DOHH2 (cell line): ENCODE data around the gene SIVA1.

ENCODE experiments used
- H3F3A ChIP-seq: fragments of 200-600 bp; sonication (generic), shearing (Covaris generic); 2 replicates; pipeline ENCODE4 v1.6.0; 2016; ENCODE audit warnings: antibody characterized with exemption, mild to moderate bottlenecking; ENCODE audit not compliant: control insufficient read depth, insufficient read depth
- H3K27ac ChIP-seq: fragments of 200-600 bp; sonication (generic); 2 replicates; pipeline ENCODE4 v1.5.1; 2014; ENCODE audit warnings: low read depth, mild to moderate bottlenecking, low read length, moderate library complexity
- H3K27me3 ChIP-seq: fragments of 200-600 bp; sonication (generic); 2 replicates; pipeline ENCODE4 v1.6.1; 2014; ENCODE audit warnings: mild to moderate bottlenecking, low read length, mixed read lengths; ENCODE audit not compliant: control insufficient read depth
- H3K36me3 ChIP-seq: fragments of 200-600 bp; sonication (generic); 2 replicates; pipeline ENCODE4 v1.6.1; 2014; ENCODE audit warnings: mild to moderate bottlenecking, low read length, moderate library complexity, mixed read lengths; ENCODE audit not compliant: control insufficient read depth
- H3K4me1 ChIP-seq: fragments of 200-600 bp; sonication (generic); 2 replicates; pipeline ENCODE4 v1.6.1; 2014; ENCODE audit warnings: mild to moderate bottlenecking, low read length, mixed read lengths; ENCODE audit not compliant: control insufficient read depth
- H3K4me2 ChIP-seq: fragments of 200-600 bp; sonication (generic); 2 replicates; pipeline ENCODE4 v1.6.0; 2014; ENCODE audit warnings: mild to moderate bottlenecking, low read length, moderate library complexity
- H3K4me3 ChIP-seq: fragments of 200-600 bp; sonication (generic); 2 replicates; pipeline ENCODE4 v1.5.1; 2014; ENCODE audit warnings: mild to moderate bottlenecking, low read length, mixed read lengths
- H3K79me2 ChIP-seq: fragments of 200-600 bp; sonication (generic); 2 replicates; pipeline ENCODE4 v1.6.1; 2014; ENCODE audit warnings: mild to moderate bottlenecking, low read length, mixed read lengths; ENCODE audit not compliant: control insufficient read depth
- H3K9me2 ChIP-seq: fragments of 200-600 bp; sonication (generic); replicated peaks from 2 replicates; pipeline ENCODE4 v1.6.1; 2014; ENCODE audit warnings: mild to moderate bottlenecking, low read length, mixed read lengths; ENCODE audit not compliant: control insufficient read depth
- H3K9me3 ChIP-seq: fragments of 200-600 bp; sonication (generic); 2 replicates; pipeline ENCODE4 v1.6.1; 2014; ENCODE audit warnings: antibody characterized with exemption, low read length, mixed read lengths; ENCODE audit not compliant: control insufficient read depth, insufficient read depth
- H4K20me1 ChIP-seq: fragments of 200-600 bp; sonication (generic); 2 replicates; pipeline ENCODE4 v1.6.0; 2014; ENCODE audit warnings: low read depth, mild to moderate bottlenecking, antibody characterized with exemption, low read length, moderate library complexity; ENCODE audit not compliant: control insufficient read depth, insufficient read depth
- EZH2phosphoT487 ChIP-seq: fragments of 200-600 bp; sonication (generic); IDR thresholded peaks from 2 replicates; pipeline ENCODE4 v1.6.1; 2017; ENCODE audit warnings: borderline replicate concordance, mild to moderate bottlenecking, antibody characterized with exemption, low read length, moderate library complexity, mixed read lengths
- TF ChIP-seq, protein P1 (sequence below): fragments of 200-600 bp; sonication (generic); IDR thresholded peaks from one replicate; pipeline ENCODE4 v1.5.1; 2014; ENCODE audit warnings: antibody characterized with exemption, mild to moderate bottlenecking, low read depth, low read length; ENCODE audit not compliant: poor library complexity, severe bottlenecking

The SIVA1 gene

GRCh38 chr14:104799244-104800014, 46.5 kb downstream of the SIVA1 start:
- TF ChIP-seq, protein P1, sequence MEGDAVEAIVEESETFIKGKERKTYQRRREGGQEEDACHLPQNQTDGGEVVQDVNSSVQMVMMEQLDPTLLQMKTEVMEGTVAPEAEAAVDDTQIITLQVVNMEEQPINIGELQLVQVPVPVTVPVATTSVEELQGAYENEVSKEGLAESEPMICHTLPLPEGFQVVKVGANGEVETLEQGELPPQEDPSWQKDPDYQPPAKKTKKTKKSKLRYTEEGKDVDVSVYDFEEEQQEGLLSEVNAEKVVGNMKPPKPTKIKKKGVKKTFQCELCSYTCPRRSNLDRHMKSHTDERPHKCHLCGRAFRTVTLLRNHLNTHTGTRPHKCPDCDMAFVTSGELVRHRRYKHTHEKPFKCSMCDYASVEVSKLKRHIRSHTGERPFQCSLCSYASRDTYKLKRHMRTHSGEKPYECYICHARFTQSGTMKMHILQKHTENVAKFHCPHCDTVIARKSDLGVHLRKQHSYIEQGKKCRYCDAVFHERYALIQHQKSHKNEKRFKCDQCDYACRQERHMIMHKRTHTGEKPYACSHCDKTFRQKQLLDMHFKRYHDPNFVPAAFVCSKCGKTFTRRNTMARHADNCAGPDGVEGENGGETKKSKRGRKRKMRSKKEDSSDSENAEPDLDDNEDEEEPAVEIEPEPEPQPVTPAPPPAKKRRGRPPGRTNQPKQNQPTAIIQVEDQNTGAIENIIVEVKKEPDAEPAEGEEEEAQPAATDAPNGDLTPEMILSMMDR, result no peak
- no peak for TF ChIP-seq EZH2phosphoT487

DNA sequence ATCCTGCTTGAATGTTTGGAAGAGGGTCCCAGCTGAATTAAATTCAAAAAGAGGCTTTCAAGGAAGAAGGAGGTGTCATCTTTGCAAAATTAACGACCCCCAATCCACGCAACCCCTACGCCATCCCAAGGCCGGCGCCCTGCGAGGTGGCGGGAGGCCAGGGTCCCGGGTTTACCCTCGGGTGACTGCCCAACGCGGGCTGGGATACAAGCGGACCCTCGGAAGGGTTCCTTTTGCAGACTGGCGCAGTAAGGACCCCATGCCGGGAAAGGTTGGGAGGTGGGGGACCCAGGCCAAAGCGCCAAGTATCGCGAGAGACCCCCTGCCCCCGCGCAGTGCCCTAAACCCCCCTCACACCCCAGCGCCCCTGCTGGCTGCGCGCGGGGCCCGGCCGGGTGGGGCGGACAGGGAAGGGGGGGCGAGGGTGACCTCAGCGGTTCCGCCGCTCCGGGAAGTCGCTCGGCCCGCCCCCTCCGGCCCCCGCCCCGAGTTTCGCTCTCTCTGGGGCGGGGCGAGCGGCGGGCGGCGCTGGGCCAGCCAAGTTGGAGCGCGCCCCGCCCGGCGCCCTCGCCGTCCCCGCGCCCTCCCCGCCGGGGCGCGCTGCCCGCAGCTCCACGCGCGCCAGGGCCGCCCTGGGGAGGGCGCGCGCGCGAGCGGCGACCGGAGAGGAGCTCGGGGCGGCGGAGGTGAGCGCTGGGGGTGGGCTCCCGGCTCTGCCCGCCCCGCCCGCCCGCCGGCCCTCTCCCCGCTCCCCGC, 47.2 kb downstream of the SIVA1 start:
- peaks cover 35% of the 10 kb centered on the region for H3K4me1 ChIP-seq
- H3K27ac ChIP-seq, result no peak overlapping the region
- TF ChIP-seq, protein P1, result no peak
- TF ChIP-seq EZH2phosphoT487, result peak; percentile 78; the same call in 1 of the 2 replicates

More at GRCh38 chr14:104799244-104800014, 46.5 kb downstream of the SIVA1 start:
- Histone ChIP-seq H4K20me1 (peaks cover 3% of the 10 kb centered on the region; the same call in 1 of the 2 replicates), H3K79me2 (peaks cover 6% of the 10 kb centered on the region), H3K4me2 (peak overlapping the region; percentile 41), H3K4me3 (peak overlapping the region; percentile 38), H3K36me3 (no peaks in the 10 kb centered on the region), H3K9me3 (no peaks in the 10 kb centered on the region), H3F3A (peaks cover 12% of the 10 kb centered on the region), H3K4me1 (peaks cover 33% of the 10 kb centered on the region), H3K9me2 (no peaks in the 10 kb centered on the region), H3K27ac (no peak overlapping the region), H3K27me3 (peaks cover 63% of the 10 kb centered on the region)

DNA sequence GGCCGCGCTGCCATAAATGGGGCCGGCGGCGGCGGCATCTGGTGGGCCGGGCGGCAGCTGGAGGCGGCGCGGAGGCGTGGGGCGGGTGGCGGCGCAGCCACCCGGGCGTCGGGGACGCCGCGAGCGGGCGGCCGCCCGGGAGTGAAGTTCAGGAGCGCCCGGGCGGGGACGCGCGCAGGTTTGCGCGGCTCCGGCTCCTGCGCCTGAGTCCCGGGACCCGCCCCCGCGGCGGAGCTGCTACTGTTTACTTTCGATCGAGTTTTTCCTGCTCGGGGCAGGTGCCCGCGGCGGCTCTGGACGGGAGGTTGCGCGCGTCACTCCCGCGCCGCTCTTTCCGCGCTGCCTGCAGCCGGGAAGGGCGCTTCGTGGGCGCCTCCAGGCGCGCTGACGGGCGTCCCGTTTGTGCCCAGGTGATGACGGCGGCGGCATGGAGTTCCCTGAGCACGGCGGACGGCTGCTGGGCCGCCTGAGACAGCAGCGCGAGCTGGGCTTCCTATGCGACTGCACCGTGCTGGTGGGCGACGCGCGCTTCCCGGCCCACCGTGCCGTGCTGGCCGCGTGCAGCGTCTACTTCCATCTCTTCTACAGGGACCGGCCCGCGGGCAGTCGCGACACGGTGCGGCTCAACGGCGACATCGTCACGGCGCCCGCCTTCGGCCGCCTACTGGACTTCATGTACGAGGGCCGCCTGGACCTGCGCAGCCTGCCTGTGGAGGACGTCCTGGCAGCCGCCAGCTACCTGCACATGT, 48.0 kb downstream of the SIVA1 start, which contains the start of gene ZBTB42:
Gene ZBTB42, plus strand, starts transcription at position 331 of the 749 bp plus-strand sequence. Its CDS starts 97 bp downstream, at position 428.
- Histone ChIP-seq H3K79me2 (no peaks in the 10 kb centered on the region), H3K4me2 (peak within 1 kb of the TSS; percentile 92), H4K20me1 (no peaks in the 10 kb centered on the region), H3K9me3 (no peaks in the 10 kb centered on the region), H3K4me3 (peak within 1 kb of the TSS; percentile 75), H3K36me3 (no peaks in the 10 kb centered on the region), H3K9me2 (no peaks in the 10 kb centered on the region), H3K27me3 (peaks cover 61% of the 10 kb centered on the region), H3F3A (peaks cover 12% of the 10 kb centered on the region), H3K27ac (no peak within 1 kb of the TSS), H3K4me1 (peaks cover 32% of the 10 kb centered on the region)
- no peak; the same call in 1 of the 2 replicates for TF ChIP-seq EZH2phosphoT487
- TF ChIP-seq, protein P1, result no peak

More for the DNA sequence above, 47.2 kb downstream of the SIVA1 start:
- Histone ChIP-seq H3K4me3 (peak overlapping the region; percentile 38), H3K79me2 (no peaks in the 10 kb centered on the region), H3F3A (peaks cover 12% of the 10 kb centered on the region), H3K36me3 (no peaks in the 10 kb centered on the region), H3K27me3 (peaks cover 63% of the 10 kb centered on the region), H4K20me1 (no peaks in the 10 kb centered on the region), H3K9me2 (no peaks in the 10 kb centered on the region), H3K9me3 (no peaks in the 10 kb centered on the region), H3K4me2 (peak overlapping the region; percentile 41)
